MM.1S (cell line): ENCODE measurements around the gene OR1F1.

Source experiments
- EZH2 ChIP-seq: fragments of 300-600 bp; sonication (generic); optimal IDR thresholded peaks from 2 replicates; pipeline ENCODE3; 2017; ENCODE audit warnings: low read depth, mild to moderate bottlenecking, antibody characterized with exemption, low read length, mixed read lengths
- TF ChIP-seq, protein P1 (sequence below): fragments of 300-600 bp; sonication (generic); IDR thresholded peaks from 2 replicates; pipeline ENCODE4 v1.5.1; 2016; ENCODE audit warnings: antibody characterized with exemption, low read length, mixed read lengths

DNA sequence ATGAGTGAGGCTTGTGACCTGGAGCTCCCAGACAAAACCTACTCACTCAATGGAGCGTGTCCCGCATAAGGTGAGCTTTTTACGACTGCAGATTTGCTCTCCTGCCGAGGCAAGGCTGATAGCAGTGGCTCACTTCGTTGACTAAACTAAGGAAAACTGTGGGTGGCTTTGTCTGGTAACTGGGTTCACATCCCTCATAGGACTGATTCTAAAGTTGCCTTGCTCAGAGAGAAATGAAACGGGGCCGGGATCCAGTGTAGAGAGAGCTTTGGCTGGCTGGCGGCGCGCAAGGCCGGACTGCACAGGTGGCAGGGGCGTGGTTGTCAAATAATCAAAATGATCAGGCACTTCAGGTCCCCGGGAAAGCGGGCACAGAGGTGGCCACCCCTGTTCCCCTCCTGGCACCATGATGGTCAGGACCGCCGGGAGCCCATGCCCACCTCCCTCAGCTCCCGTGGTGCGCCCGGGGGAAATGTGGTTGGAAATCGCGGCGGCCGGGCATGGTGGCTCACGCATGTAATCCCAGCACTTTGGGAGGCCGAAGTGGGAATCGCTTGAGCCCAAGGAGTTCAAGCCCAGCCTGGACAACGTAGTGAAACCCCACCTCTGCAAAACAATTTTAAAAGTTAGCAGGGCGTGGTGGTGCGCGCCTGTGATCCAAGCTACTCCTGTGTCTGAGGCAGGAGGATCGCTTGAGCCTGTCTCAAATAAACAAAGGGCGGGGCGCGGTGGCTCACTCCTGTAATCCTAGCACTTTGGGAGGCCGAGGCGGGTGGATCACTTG lies 26.6 kb upstream of the OR1F1 start:
- TF ChIP-seq EZH2, result no peak
- TF ChIP-seq, protein P1, sequence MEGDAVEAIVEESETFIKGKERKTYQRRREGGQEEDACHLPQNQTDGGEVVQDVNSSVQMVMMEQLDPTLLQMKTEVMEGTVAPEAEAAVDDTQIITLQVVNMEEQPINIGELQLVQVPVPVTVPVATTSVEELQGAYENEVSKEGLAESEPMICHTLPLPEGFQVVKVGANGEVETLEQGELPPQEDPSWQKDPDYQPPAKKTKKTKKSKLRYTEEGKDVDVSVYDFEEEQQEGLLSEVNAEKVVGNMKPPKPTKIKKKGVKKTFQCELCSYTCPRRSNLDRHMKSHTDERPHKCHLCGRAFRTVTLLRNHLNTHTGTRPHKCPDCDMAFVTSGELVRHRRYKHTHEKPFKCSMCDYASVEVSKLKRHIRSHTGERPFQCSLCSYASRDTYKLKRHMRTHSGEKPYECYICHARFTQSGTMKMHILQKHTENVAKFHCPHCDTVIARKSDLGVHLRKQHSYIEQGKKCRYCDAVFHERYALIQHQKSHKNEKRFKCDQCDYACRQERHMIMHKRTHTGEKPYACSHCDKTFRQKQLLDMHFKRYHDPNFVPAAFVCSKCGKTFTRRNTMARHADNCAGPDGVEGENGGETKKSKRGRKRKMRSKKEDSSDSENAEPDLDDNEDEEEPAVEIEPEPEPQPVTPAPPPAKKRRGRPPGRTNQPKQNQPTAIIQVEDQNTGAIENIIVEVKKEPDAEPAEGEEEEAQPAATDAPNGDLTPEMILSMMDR, result no peak
